Stimulated activated CD4-positive, alpha-beta T cell treated with anti-CD3 and anti-CD28 coated beads, Interleukin-4, amount 100 ng/mL, for 4 hours (primary cell): ENCODE data around the gene RALGPS1.
"Not testable (repeated sequence)": the region's sequence is repeated elsewhere in the genome, so short reads cannot be mapped to it uniquely, and the experiment has no call there.

Source experiments
- DNase-seq, 2 experiments: peaks; one replicate each; pipeline ENCODE4 v3.0.0-alpha.2; 2020

Gene RALGPS1

GRCh38 chr9:126991183-126991582 lies 76.6 kb downstream of the RALGPS1 start:
- DNase-seq: no peak

DNA sequence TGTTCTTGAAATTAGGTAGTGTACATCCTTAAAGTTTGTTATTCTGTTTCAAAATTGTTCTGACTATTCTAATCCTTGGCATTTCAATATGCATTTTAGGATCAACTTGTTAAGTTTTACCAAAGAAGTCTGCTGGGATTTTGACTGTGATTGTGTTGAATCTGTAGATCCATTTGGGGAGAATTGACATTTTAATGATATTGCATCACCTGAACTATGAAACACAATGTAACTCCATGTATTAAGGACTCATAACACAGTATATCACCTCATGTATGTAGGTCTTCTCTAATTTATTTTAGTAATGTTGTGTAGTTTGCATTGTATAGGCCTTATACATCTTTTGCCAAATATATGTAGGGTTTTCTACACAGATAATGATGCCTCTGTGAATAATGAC lies 77.8 kb downstream of the RALGPS1 start:
- no peak for DNase-seq

- DNase-seq: no peak
These were observed 84.9 kb downstream of the RALGPS1 start for GRCh38 chr9:126999315-127000068.

DNA sequence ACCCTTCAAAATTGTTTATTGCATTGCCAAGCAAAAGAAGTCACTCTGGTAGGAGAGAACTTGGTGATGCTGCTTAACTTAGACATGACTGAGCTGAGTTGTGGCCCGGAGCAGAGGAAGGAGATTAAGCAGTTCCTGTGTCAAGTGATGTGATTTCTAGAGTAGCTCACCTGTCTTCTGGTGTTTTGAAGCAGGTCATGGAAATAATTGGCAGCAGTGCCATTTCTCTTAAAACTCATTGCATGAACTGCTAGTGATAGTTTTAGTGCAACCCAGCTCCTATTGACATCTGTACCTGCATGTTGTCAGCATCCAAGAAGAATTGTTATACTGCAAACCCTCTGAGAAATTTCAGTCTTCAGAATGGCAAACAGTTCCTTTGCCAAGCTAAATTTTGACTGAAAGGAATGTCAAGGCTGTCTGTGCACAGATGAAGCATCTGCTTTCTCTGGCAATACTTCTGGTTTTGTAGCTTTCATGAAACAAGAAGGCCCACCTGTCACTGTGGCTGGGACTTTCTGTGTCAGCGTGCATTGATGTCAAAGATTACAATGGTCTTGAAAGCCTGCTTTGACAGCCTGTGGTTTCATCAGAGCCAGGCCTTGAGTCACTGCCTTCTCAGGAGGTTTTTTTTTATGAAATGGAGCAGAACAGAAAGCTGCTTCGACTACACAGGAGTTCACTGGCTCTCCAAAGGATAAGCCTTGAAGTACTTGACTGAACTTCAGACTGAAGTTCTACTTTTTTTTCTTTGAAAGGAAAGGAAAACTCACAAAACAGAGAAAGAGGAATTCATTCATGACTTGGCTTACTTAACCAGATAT lies 90.6 kb downstream of the RALGPS1 start:
- peak; percentile 44 to 68 for DNase-seq

- DNase-seq: no peak
These were observed 91.3 kb downstream of the RALGPS1 start for GRCh38 chr9:127005770-127006314.

DNA sequence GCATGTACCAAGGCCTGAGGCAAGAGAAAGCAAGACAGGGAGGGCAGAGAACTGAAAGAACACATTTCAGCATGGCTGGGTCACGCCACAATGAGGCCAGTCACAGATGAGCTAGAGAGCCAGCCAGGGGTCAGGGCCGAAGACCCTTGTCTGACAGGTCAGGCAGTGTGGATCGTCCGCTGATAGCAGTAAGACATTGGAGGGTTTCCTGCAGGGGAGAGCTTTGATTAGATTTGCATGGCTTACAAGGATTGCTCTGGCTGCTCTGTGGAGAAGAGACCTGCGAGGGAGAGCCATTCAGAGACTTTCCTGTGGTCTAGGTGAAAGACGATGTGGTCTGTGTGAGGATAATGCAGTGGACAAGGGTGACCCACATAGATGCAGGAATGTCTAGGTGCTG lies 93.1 kb downstream of the RALGPS1 start:
- DNase-seq: no peak

DNA sequence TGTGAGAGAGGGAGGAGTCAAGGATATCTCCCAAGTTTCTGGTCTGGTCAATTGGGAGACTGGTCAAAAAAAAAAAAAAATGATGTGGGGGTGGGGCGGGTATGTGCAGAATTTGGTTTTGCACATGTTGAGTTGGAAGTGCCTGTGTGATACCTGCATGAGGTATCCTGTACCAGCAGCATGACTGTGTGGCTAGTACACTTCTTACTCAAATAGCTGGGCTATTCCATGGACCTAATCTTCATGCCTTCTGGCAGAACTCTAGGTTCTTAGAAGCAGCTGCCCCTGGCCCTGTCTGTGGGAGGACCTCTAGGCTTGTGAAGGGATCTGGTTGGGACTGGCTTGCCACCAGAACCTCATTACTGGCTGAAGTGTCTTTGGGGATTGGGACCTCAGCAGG lies 93.5 kb downstream of the RALGPS1 start:
- DNase-seq: no peak

DNA sequence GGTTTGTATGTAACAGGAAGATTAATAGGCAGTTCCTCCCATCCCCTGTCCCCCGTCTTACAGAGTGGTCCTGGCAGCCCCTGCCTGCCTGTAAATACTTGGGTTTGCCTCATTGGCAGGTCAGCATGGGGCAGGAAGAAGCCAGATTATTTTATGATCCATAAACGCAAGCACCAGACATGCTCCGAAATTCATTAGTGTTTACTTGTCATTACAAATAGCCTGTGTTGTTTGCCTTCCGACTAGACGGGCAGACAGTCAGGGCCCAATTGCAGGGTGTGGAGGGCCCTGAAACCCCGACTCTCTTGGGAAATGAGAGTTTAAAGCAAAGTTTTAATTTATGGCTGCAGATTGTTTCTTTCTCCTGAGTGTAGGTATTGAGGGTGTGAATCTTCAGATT lies 97.2 kb downstream of the RALGPS1 start:
- DNase-seq: no peak

GRCh38 chr9:127012250-127012649 lies 97.7 kb downstream of the RALGPS1 start:
- DNase-seq: no peak

DNA sequence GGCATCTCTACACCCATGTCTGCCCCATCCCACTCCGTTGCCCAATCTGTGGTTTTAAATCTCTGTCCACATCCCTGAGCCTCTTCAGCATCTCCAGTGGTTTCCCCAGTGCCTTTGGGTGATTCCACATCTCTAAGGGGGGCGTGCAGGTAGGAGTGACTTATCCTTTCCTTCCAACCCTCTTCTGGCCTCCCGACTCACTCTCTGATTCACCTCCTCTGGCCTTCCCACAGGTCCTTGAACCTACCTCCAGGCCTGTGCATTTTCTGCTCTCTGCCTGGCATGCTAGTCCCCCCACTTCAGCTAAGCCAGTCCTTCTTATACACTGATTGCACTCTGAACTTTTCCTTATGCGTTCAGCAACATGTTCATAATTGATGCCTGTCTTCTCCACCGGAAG lies 99.0 kb downstream of the RALGPS1 start:
- no peak for DNase-seq

DNA sequence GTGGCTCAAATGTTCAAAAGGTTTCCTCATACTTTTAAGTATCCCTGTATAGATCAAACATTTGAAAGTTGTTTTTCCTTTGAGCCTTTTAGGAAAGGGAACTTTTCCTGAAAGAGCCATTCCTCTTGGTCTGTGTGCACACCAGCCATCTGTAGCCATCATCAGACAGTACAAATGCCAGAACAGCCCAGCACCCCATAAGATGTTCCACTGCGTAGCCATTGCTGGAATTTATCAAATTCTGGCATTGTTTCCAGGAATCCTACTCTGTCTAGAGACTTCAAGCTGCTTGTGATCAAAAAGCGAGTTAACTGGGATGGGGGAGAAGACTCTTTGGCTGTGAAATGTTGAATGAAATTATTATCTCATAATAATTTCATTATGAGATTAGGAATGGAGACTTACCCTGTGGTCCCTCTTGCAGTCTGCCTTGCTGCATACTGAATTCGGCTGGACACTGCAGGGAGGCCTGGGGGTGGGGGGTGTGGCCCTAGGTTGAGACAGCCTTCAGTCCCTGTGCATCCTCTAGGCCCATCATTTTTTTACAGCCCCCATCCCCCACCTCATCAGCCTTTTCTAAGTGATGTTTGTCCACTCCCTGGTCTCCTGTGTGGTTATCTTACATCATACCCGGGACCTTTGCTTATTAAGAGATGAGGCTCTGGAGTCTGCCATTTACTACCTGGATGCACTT lies 99.8 kb downstream of the RALGPS1 start:
- no peak for DNase-seq

GRCh38 chr9:127014910-127015540 lies 100.4 kb downstream of the RALGPS1 start:
- DNase-seq: no peak

GRCh38 chr9:127015921-127016512 lies 101.4 kb downstream of the RALGPS1 start:
- DNase-seq: no peak

GRCh38 chr9:127017979-127018378 lies 103.4 kb downstream of the RALGPS1 start:
- DNase-seq: not testable (repeated sequence)

- DNase-seq: no peak
These were observed 104.4 kb downstream of the RALGPS1 start for GRCh38 chr9:127018935-127019334.

DNA sequence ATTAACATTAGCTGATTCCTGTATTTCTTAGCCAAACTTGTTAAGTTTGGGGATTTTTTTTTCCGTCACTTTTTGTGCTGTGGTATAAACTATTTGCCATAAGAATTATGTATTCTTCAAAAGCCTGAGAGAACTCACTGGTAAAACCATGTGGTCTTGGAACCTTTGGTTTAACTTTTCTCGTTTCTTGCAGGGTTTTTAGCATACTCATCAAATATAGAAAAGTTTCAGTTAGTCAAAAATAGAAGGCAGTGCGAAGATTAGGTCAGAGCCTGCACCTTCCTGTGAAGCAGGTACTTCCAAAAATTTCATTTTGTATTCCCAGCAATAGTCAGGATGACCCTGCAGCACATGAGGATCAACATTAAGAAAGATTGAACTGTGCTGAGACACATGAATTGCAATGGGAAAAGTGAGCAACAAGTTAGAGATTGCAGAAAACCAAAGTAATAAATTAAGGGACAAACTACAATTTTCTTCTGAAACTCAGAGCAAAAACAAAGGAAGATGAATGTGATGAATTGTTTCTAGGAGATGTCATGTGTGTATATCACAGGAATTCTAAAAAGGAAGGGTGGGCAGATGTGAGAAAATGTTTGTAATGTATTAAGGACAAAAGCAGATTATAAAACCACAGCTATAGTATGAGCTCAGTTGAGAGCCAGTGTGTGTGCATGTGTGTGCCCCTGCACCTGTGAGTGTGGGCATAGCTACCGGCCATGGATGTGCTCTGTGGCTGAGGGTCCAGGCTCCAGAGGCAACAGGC lies 105.6 kb downstream of the RALGPS1 start:
- DNase-seq: no peak

DNA sequence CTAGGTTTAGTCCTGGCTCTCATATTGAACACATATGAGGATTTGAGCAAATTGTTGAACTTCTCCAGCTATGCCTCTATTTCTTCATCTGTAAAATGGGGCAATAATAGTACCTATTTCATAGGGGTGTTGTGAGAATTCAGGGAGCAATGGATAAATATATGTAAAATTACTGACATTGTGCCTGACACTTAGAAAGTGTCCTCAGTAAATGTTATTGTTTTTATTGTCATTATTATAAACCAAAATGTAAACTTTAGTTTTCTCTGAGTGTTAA lies 106.2 kb downstream of the RALGPS1 start:
- no peak for DNase-seq

- DNase-seq: no peak
These were observed 107.2 kb downstream of the RALGPS1 start for GRCh38 chr9:127021664-127022363.

- no peak for DNase-seq
These were observed 108.5 kb downstream of the RALGPS1 start for GRCh38 chr9:127022913-127023660.

DNA sequence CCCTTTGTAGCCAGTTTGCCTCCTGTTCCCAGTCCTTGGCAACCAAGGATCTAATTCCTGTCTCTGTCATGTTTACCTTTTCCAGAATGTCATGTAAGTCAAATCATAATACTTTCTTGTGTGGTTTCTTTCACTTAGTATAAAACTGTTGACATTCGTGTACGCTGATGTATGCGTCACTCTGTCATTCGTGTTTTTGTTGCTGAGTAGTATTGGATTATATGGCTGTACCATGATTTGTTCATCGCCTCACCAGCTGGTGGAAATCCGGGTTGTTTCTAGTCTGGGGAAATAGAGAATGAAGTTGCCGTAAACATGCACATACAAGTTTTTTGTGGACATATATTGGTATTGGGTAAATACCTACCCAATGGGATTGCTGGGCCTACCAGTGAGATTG lies 110.5 kb downstream of the RALGPS1 start:
- DNase-seq: no peak

GRCh38 chr9:127027694-127028093 lies 113.1 kb downstream of the RALGPS1 start:
- DNase-seq: no peak
